Adrenal gland (tissue), 12 donors: Measurements from ENCODE around the gene PRELP. TPM values are rescaled to one million over a fixed set of nuclear protein-coding genes. Genes with fewer than 3 reads are reported as not detected.

Experiments
- DNase-seq, 7 donors: peaks; one replicate each; pipeline ENCODE4 v3.0.0-alpha.2; 2019 to 2020
- H3K27ac ChIP-seq, 5 donors: fragments of 200-600 bp; sonication (generic) in 4 of 5; 1 replicate in 3 of 5; 2 replicates in 2 of 5; pipeline versions ENCODE4 v1.5.1 to v1.8.0; 2016 to 2020; ENCODE audit warnings: mild to moderate bottlenecking in 1 of 5
- H3K27me3 ChIP-seq: fragments of 200-600 bp; 2 replicates; pipeline ENCODE4 v1.8.0; 2021
- H3K36me3 ChIP-seq, 2 donors: fragments of 200-600 bp; replicated peaks in 1 of 2; 1 replicate in 1 of 2; 2 replicates in 1 of 2; pipeline versions ENCODE4 v1.5.1 to v1.8.0; 2018 to 2022
- H3K4me1 ChIP-seq, 2 donors: fragments of 200-600 bp; replicated peaks in 1 of 2; 1 replicate in 1 of 2; 2 replicates in 1 of 2; pipeline versions ENCODE4 v1.5.1 to v1.8.0; 2018 to 2021
- H3K4me3 ChIP-seq, 4 donors: fragments of 200-600 bp; sonication (generic) in 3 of 4; one replicate each; pipeline ENCODE4 v1.5.1; 2016 to 2018
- H3K9me3 ChIP-seq, 3 donors: fragments of 200-600 bp; sonication (generic) in 1 of 3; replicated peaks in 1 of 3; 1 replicate in 2 of 3; 2 replicates in 1 of 3; pipeline versions ENCODE4 v1.5.1 to v1.8.0; 2016 to 2021
- CTCF ChIP-seq, 6 experiments: fragments of 450-650 bp in 4 of 6; fragments of 200-600 bp in 2 of 6; sonication (generic) in 1 of 6; IDR thresholded peaks; 1 replicate in 5 of 6; 2 replicates in 1 of 6; pipeline versions ENCODE4 v1.5.1 to v1.8.0; 2016 to 2021; ENCODE audit warnings: antibody characterized with exemption in 6 of 6, mild to moderate bottlenecking in 2 of 6, moderate library complexity in 1 of 6
- POLR2A ChIP-seq, 2 donors: fragments of 450-650 bp; IDR thresholded peaks; one replicate each; pipeline ENCODE4 v1.6.1; 2017; ENCODE audit warnings: antibody characterized with exemption in 2 of 2, mild to moderate bottlenecking in 2 of 2, moderate library complexity in 1 of 2
- WGBS, 4 donors: extraction: QIAGEN DNeasy Blood & Tissue Kit in 2 of 4; methylation state at CpG; one replicate each; pipeline versions ENCODE4 v1.1.5 to v1.1.7; 2013 to 2017; 5-methylcytosine and 5-hydroxymethylcytosine counted together
- intact Hi-C, 2 donors: fragments of 100-400 bp; cut with DNase I; formaldehyde crosslinking; loops; one replicate each; pipeline versions ENCODE4 v1.14.1 to v1.15.0; 2022 to 2023
- polyA plus RNA-seq, 3 donors: library from polyadenylated mRNA; stranded (reverse); fragments of 200-250 nt in 2 of 3; fragments of 350-450 nt in 1 of 3; fragmentation: Illumina TruSeq in 1 of 3; extraction: RNeasy Lipid Tissue Mini Kit (QIAGEN cat#74804) in 1 of 3; gene quantifications; one replicate each; pipeline ENCODE4 v1.2.3, GENCODE V29; 2013 to 2014
- total RNA-seq, 9 donors: library from RNA; depleted of rRNA in 4 of 9; stranded (reverse); fragments of >200 nt in 4 of 9; fragments of 120-200 nt in 1 of 9; fragmentation: NEBNext Ultra II Directional in 1 of 9; extraction: Animal tissue kit (Norgen Biotek cat#: 25700) in 1 of 9; gene quantifications; one replicate each; pipeline versions ENCODE4 v1.1.0 to v1.2.4, GENCODE V29; 2013 to 2023
- donor health status: healthy with polysubstance abuse.
- donor health status: Bipolar disorder and iron deficiency.
- donor health status: DM: yes; HTN: yes; CAD: no.
- donor health status: DM: no; HTN: no; CAD: no.
- donor health status: DM: no; HTN: no; CAD: no.
- donor health status: DM: yes; HTN: yes; CAD: no.

PRELP gene
- total and polyA plus RNA-seq, 12 donors, result 0.61 to 29.4 (median 13.6) TPM

DNA sequence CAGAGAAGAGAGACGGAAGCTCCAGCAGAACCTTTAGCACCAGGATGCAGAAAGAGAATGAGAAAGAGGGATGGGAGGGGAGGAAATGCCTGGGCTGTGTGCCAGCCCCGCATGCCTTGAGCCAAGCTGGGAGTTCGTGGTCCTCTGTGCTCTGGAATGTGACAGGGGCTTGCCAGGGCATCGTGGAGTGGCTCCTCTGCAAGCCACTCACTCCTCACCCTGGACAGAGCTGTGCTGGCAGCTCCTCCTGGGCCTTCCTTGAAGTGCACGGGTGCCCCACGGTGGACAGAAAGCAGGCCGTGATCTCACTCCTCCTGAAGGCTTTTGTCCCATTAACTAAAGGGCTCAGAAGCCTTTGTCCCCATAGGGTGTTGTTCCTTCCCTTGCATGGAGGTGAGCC, 34.8 kb upstream of the PRELP start:
- intact Hi-C loops, result loop anchor here (2.0 to 10.0 kb wide), 3 partner anchors 98 to 166 kb away; no protein-coding TSS in a partner anchor
- Histone ChIP-seq H3K4me3 (no peak overlapping the region), H3K27ac (peak overlapping the region in 2 of 5 donors; percentile 49 to 65), H3K27me3 (no peaks in the 10 kb centered on the region), H3K9me3 (no peaks in the 10 kb centered on the region), H3K4me1 (peaks cover 0 to 9% of the 10 kb centered on the region in 2 donors), H3K36me3 (no peaks in the 10 kb centered on the region)
- TF ChIP-seq CTCF (IDR thresholded peaks at IDR 0.05) (peak; percentile 19 to 77 (median 69)), POLR2A (IDR thresholded peaks at IDR 0.05) (no peak)
- DNase-seq, result peak; percentile 69 to 89 (median 82)
- 18 to 20% (median 19%) methylated on average over 4 to 7 of the region's 7 CpGs for WGBS, 4 donors

DNA sequence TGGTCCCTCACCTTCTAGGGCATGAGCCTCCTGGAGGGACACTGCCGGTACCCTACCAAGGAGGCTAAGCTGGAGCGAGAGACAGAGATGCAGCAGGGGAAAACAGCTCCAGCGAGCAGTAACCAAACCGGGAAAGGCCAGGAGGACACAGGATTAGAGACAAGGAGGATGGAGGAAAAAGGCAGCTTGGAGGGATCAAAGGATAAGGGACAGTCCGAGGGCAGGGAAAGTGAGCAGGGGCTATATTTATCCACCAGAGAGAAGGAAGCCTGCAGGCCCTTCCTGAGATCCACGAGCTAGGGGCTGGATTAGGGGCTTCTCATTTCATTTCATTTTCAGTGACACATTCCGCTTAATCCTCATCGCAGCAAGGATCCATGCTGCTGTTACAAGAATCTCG, 33.8 kb upstream of the PRELP start:
- TF ChIP-seq POLR2A (IDR thresholded peaks at IDR 0.05) (no peak), CTCF (IDR thresholded peaks at IDR 0.05) (no peak)
- WGBS, 4 donors, result 66 to 76% (median 73%) methylated on average over 9 of the region's 9 CpGs
- peak overlapping the region in 2 of 5 donors; percentile 49 to 65 for H3K27ac ChIP-seq
- no peaks in the 10 kb centered on the region for H3K27me3 ChIP-seq
- no peaks in the 10 kb centered on the region for H3K36me3 ChIP-seq
- DNase-seq, result no peak
- H3K4me1 ChIP-seq, result peaks cover 0 to 9% of the 10 kb centered on the region in 2 donors
- intact Hi-C loops, result loop anchor here (2.0 to 10.0 kb wide), 3 partner anchors 99 to 167 kb away; no protein-coding TSS in a partner anchor
- no peaks in the 10 kb centered on the region for H3K9me3 ChIP-seq
- no peak overlapping the region for H3K4me3 ChIP-seq

- H3K9me3 ChIP-seq, result no peaks in the 10 kb centered on the region
- no peak overlapping the region for H3K4me3 ChIP-seq
- no peaks in the 10 kb centered on the region for H3K36me3 ChIP-seq
- 63 to 78% (median 66%) methylated on average over 7 of the region's 7 CpGs for WGBS, 4 donors
- TF ChIP-seq POLR2A (IDR thresholded peaks at IDR 0.05) (no peak), CTCF (IDR thresholded peaks at IDR 0.05) (no peak)
- no peak for DNase-seq
- H3K27ac ChIP-seq, result peak overlapping the region in 2 of 5 donors; percentile 49 to 65
- peaks cover 0 to 9% of the 10 kb centered on the region in 2 donors for H3K4me1 ChIP-seq
- no peaks in the 10 kb centered on the region for H3K27me3 ChIP-seq
- intact Hi-C loops, result loop anchor here (5.0 to 10.0 kb wide), 2 partner anchors 101 to 168 kb away; no protein-coding TSS in a partner anchor
Observed at GRCh38 chr1:203442821-203443220, 32.8 kb upstream of the PRELP start.

GRCh38 chr1:203443296-203443695, 32.3 kb upstream of the PRELP start:
- intact Hi-C loops, result loop anchor here (5.0 to 10.0 kb wide), 2 partner anchors 101 to 168 kb away; no protein-coding TSS in a partner anchor
- TF ChIP-seq POLR2A (IDR thresholded peaks at IDR 0.05) (no peak), CTCF (IDR thresholded peaks at IDR 0.05) (no peak)
- DNase-seq, result no peak
- 77 to 91% (median 84%) methylated on average over 2 of the region's 2 CpGs for WGBS, 4 donors
- H3K4me1 ChIP-seq, result peaks cover 0 to 14% of the 10 kb centered on the region in 2 donors
- H3K27me3 ChIP-seq, result no peaks in the 10 kb centered on the region
- no peak overlapping the region for H3K4me3 ChIP-seq
- peak overlapping the region in 1 of 5 donors; percentile 65 for H3K27ac ChIP-seq
- no peaks in the 10 kb centered on the region for H3K9me3 ChIP-seq
- H3K36me3 ChIP-seq, result no peaks in the 10 kb centered on the region
